NCI-H510A (cell line): ENCODE measurements around the gene MTRF1.

Experiments used
- DNase-seq: peaks from one replicate; lab custom pipeline; 2025; lab: John Stamatoyannopoulos, UW

MTRF1 gene, protein sequence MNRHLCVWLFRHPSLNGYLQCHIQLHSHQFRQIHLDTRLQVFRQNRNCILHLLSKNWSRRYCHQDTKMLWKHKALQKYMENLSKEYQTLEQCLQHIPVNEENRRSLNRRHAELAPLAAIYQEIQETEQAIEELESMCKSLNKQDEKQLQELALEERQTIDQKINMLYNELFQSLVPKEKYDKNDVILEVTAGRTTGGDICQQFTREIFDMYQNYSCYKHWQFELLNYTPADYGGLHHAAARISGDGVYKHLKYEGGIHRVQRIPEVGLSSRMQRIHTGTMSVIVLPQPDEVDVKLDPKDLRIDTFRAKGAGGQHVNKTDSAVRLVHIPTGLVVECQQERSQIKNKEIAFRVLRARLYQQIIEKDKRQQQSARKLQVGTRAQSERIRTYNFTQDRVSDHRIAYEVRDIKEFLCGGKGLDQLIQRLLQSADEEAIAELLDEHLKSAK

GRCh38 chr13:41263261-41263971, at the start of gene MTRF1:
Gene MTRF1, minus strand, starts transcription at chr13:41263576. Its CDS starts 2,669 bp downstream, at chr13:41260907.
- peak; percentile 11 for DNase-seq

DNA sequence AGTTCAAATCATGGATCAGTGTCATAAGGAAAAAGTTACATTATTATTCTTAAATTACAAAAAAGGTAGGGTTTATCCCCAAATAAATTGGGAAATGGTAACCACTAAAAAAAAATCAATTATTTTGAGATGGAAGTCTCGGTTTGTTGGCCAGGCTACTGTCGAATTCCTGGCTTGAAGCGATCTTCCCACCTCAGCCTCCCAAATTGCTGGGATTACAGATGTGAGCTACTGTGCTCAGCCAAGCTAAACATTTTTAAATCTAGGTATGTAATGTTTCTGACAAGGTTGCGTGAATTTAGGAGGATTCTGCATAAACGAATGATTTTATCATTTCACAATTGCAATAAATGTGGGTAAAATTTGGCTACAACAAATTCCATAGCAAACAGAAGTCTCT, 49.7 kb upstream of the MTRF1 start:
- no peak for DNase-seq

DNA sequence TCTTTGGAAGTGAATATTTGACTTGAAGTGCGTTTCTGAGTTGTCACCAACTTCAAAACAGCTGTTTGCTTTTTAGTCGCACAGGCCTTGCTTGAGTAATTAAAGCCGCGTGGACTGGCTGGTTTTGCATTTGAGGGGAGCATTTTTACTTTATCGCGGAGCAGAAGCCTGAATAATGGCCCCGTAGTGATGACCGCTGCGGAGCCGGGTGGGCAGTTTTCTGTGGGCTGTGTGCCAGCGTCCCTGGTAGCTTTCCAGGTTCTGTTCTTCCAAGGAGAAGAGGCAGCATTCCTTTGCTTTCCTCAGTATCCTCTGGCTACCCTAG, 48.8 kb upstream of the MTRF1 start:
- DNase-seq, result no peak

DNA sequence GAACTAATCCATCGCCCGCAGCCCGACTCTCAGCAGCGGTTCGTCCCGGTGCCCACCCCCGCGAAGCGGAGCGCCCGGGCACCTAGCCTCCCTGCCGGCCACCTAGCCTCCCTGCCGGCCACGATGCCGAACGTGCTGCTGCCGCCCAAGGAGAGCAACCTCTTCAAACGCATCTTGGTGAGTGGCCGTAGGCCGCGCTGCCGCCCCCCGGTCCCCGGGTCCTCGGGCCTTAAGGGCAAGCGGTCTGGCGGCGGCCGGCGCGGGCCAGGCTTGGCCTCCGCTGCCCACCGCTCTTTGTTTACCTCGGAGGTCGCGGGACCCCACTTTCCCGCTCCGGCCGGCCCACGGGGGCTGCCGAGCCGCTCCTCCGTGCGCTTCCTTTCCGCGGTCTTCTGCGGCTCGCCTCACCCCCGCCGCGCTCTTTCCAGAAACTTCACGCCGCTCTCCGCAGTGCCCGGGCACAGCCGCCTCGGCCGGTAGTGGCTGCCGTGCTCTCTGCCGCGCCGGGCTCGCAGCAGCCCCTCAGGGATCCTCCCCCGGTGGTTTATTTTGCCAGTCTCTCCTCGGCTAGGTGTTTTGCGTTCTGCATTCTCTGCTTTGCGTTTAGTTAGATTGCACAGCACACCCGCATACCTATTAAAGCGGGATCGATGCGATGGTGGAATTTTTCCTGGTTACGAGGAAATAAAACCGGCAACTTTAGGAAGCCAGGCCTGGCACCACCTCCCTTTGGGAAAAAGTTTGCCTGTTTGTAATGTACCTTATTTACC, 48.2 kb upstream of the MTRF1 start:
- no peak for DNase-seq

GRCh38 chr13:41310963-41311405, 47.6 kb upstream of the MTRF1 start, which contains the start of gene NAA16:
Gene NAA16, plus strand, starts transcription at chr13:41311267. Its CDS starts 262 bp downstream, at chr13:41311529.
- DNase-seq, result peak; percentile 30

GRCh38 chr13:41307884-41308640, 44.7 kb upstream of the MTRF1 start:
- no peak for DNase-seq

DNA sequence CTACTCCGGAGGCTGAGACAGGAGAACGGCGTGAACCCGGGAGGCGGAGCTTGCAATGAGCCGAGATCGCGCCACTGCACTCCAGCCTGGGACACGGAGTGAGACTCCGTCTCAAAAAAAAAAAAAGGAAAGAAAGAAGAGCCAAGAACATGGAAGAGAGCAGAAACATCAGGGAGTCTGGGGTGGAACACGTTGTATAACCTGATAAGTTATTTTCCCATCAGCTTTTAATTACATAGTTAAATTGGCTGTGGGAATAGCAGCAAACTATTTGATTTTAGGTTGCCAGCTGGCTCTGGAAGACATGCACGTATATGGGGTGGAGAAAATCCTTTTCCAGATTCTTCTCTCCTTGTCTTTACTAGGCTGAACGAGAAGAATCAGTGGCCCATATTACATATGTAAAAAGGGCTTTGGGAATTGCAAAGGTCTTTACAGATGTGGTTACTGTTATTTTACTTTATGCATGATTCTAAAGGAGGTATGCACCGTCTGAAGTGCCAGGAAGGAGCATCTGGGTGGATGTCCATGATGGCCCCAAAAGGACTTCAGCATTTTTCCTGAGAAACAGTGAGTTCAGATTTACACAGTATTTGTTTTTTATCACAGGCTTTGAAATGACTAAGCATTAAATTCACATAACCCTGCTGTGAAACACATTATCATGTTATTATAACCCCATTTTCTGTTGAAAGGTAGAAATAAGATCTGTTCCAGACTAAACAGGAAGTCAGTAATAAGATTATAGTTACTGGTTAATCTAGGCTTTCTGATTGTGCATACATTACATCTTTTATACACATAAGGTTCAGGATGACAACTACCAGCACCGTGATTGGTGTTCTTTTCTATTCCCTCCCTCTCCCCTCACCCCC, 43.1 kb upstream of the MTRF1 start:
- no peak for DNase-seq

DNA sequence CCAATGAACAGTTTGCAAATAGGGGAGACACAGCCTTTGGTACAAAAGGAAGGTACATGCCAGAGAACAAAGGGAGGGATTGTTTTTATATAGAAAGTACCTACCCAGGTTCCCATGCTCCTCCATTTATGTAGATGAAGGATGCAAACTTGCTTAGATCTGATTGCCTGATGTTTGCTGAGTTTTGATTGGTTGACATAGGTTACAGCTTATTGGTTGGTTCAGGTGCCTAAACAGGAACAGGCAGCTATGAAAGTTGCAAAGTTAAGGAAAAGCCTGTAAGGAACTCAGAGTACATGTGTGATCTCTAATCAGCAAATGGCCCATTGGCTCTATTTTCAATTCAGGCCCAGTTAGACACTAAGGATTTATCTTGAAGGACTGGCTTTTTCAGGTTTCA, 41.2 kb upstream of the MTRF1 start:
- no peak for DNase-seq

- no peak for DNase-seq
These were observed 39.4 kb upstream of the MTRF1 start for GRCh38 chr13:41302743-41303142.

DNA sequence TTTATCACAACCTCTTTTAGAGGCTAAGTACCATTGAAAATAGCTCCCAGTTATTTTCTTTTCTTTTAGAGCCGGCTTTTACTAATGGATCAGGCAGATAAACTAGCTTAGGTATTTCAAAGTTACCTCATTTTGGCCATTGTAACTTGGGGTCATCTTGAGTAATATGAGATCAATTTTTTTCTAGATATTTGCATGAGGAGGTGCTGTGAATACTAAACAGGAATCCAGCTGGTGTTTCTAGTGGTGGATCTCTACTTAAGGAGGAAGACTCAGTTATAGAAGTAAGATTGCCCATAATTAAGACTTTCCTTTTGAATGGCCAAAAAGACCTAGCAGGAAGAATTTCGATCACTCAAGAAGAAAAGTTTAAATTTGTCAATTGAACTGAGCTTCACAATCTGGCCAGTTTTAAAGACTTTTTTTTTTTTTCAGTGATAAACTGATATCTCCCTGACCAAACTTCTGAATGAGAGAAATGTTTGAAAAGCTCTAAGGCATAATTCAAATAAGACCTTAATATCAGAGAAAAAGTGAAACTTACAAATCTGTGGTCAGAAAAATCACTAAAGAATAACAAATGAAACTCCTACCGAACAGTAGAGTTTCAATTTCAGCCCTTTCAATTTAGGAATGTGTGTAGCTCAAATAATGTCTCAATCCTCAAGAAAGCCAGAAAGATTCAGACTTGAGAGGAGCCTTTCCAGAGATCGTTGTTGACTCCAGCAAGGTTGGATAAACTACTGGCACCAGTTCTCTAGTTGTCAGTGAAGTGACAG, 36.1 kb upstream of the MTRF1 start:
- no peak for DNase-seq

DNA sequence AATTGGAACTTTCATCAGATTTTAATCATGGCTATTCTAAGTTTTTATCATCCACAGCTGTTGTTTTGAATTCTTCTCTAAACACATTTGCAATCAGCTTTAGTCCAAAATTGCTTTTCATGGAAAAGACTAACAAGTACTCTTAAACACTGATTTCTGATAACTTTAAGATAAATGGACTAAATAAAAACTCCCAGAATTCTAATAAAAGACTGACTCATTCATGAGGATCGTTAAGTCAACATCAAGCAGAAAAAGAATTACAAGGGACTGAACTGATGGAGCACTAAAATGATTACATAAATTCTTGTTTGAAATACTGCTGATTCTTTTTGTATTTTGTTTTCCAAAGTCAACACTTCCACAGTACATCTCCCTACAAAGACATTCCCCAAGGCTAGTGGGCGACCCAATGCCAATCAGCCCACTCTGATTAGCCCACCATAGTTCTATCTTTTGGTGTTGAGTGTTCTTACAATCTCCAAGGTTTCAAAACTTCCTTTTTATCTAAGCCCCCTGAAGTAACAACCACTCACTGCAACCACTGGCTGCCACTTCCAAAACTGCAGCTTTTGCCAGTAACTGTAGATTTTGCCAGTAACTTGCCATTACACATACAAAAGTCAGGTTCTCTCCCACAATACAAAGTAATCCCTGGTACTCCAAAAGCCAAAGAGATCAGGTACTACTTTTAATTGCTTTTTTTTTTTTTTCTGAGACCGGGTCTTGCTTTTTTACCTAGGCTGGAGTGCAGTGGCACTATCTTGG, 33.7 kb upstream of the MTRF1 start:
- no peak for DNase-seq

- no peak for DNase-seq
These were observed 32.6 kb upstream of the MTRF1 start for GRCh38 chr13:41295973-41296372.

- DNase-seq, result no peak
These were observed 31.5 kb upstream of the MTRF1 start for GRCh38 chr13:41294914-41295313.

DNA sequence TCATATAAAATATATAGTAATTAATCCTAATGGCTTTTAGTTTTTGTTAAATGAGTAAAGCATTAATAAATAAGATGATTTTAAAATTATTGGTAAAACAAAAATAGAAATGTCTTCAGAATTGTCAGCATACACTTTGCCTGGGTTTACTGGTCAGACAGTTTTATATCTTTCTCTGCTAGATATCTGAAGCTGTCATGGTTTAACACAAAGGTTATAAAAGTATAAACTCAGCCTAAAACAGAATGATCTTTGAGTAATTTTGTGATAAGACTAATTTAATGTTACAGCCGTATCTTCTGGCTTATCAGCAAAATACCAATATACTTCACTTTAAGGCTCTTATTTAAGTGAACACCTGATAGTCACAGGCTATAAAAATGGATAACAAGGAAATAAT, 29.9 kb upstream of the MTRF1 start:
- DNase-seq, result no peak

DNA sequence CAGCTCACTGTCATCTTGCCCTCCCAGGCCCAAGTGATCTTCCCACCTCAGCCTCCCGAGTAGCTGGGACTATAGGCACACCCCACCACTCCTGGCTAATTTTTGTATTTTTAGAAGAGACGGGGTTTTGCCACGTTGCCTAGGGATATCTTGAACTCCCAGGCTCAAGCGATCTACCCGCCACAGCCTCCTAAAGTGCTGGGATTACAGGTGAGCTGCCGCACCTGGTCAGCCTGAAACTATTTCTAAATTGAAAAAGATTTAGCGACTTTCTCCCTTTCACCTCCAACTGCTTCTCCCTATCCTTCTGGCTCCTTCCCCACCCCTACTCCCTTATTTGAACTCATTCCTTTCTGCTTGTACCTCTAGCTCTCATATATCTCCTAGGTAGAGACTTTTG, 27.9 kb upstream of the MTRF1 start:
- DNase-seq, result no peak

DNA sequence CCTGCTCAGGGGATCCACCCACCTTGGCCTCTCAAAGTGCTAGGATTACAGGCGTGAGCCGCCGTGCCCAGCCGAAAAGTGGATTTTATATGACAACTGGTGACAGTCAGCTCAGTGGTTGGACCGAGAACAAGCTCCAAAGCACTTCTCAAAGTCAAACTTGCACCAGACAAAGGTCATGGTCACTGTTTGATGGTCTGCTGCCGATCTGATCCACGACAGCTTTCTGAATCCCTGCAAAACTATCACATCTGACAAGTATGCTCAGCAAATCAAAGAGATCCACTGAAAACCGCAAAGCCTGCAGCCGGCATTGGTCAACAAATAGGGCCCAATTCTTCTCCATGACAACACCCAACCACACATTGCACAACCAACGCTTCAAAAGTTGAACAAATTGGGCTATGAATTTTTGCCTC, 26.1 kb upstream of the MTRF1 start:
- no peak for DNase-seq

DNA sequence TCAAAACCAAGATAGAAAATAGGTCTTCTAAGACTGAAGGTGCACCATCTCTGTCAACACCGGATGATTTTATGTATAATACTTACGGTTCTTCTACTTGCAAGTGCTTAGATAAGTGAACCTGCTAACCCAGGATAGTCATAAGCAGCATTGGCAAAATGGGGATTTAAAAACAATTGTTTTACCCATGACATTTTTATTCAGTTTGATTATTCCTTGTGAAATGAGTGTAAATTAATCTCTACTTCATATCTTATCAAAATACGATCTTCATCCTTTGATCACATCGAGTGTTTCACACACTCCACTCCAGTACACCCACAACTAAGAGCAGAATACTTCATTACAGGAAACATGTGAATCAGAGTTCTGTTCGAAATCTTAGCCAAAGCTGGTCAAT, 23.0 kb upstream of the MTRF1 start:
- DNase-seq, result no peak

- DNase-seq, result no peak
These were observed 21.3 kb upstream of the MTRF1 start for GRCh38 chr13:41284512-41285288.
